DND-41 (cell line): ENCODE data around the gene VPS51.

Source experiments
- EZH2 ChIP-seq: IDR thresholded peaks from 3 replicates; pipeline ENCODE4 v1.6.1; 2012; ENCODE audit warnings: borderline replicate concordance, low read depth, mild to moderate bottlenecking, moderate library complexity, low read length, inconsistent platforms; ENCODE audit not compliant: severe bottlenecking
- TF ChIP-seq, protein P1 (sequence below): IDR thresholded peaks from 2 replicates; pipeline ENCODE4 v1.5.1; 2012; ENCODE audit warnings: borderline replicate concordance, low read length, moderate library complexity, mild to moderate bottlenecking; ENCODE audit not compliant: poor library complexity, severe bottlenecking; ENCODE audit errors: extremely low read depth

DNA sequence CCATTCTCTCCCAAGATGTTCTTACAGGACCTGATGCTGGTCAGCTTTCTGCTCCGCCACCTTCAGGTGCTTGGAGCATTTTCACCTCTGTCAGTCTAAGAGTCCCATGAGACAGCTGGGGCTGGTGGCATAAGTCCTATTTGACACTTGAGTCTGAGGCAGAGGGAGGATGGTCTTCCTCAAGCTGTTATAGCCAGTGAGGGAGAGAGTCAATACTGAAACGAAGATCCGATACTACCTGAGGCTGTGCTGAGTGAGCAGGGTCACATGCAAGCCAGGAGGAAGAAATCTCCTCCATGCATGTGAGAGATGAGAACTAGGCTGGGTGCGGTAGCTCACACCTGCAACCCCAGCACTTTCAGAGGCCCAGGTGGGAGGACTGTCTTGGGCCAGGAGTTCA, 6.4 kb upstream of the VPS51 start:
- TF ChIP-seq, protein P1, sequence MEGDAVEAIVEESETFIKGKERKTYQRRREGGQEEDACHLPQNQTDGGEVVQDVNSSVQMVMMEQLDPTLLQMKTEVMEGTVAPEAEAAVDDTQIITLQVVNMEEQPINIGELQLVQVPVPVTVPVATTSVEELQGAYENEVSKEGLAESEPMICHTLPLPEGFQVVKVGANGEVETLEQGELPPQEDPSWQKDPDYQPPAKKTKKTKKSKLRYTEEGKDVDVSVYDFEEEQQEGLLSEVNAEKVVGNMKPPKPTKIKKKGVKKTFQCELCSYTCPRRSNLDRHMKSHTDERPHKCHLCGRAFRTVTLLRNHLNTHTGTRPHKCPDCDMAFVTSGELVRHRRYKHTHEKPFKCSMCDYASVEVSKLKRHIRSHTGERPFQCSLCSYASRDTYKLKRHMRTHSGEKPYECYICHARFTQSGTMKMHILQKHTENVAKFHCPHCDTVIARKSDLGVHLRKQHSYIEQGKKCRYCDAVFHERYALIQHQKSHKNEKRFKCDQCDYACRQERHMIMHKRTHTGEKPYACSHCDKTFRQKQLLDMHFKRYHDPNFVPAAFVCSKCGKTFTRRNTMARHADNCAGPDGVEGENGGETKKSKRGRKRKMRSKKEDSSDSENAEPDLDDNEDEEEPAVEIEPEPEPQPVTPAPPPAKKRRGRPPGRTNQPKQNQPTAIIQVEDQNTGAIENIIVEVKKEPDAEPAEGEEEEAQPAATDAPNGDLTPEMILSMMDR: no peak
- TF ChIP-seq EZH2: no peak
